Mucosa of stomach (tissue), 1 donor: Measurements from ENCODE around the gene ARMH2.
"Not testable (repeated sequence)": the region's sequence is repeated elsewhere in the genome, so short reads cannot be mapped to it uniquely, and the experiment has no call there.

ENCODE experiments used
- H3K27me3 ChIP-seq: one replicate; pipeline ENCODE4 v1.7.0; 2013; ENCODE audit warnings: mild to moderate bottlenecking, low read length; ENCODE audit not compliant: control insufficient read depth, insufficient read depth
- H3K36me3 ChIP-seq: one replicate; pipeline ENCODE4 v1.7.0; 2013; ENCODE audit warnings: low read length; ENCODE audit not compliant: control insufficient read depth, insufficient read depth
- H3K4me1 ChIP-seq: one replicate; pipeline ENCODE4 v1.7.0; 2013; ENCODE audit warnings: mild to moderate bottlenecking, low read length; ENCODE audit not compliant: control insufficient read depth, insufficient read depth
- H3K4me3 ChIP-seq: one replicate; pipeline ENCODE4 v1.7.0; 2013; ENCODE audit warnings: low read length
- H3K9ac ChIP-seq: one replicate; pipeline ENCODE4 v1.7.0; 2013; ENCODE audit warnings: mild to moderate bottlenecking, low read length, moderate library complexity
- H3K9me3 ChIP-seq: one replicate; pipeline ENCODE4 v1.7.0; 2013; ENCODE audit warnings: mild to moderate bottlenecking, low read length, moderate library complexity; ENCODE audit not compliant: control insufficient read depth
- donor health status: Pancreatic carcinoma.

Gene ARMH2

GRCh38 chr6:24775520-24776058 is 23.1 kb downstream of the ARMH2 start:
- Histone ChIP-seq H3K9ac (peak overlapping the region; percentile 63), H3K27me3 (no peaks in the 10 kb centered on the region), H3K4me1 (no peaks in the 10 kb centered on the region), H3K4me3 (peak overlapping the region; percentile 71), H3K36me3 (no peaks in the 10 kb centered on the region), H3K9me3 (no peaks in the 10 kb centered on the region)

DNA sequence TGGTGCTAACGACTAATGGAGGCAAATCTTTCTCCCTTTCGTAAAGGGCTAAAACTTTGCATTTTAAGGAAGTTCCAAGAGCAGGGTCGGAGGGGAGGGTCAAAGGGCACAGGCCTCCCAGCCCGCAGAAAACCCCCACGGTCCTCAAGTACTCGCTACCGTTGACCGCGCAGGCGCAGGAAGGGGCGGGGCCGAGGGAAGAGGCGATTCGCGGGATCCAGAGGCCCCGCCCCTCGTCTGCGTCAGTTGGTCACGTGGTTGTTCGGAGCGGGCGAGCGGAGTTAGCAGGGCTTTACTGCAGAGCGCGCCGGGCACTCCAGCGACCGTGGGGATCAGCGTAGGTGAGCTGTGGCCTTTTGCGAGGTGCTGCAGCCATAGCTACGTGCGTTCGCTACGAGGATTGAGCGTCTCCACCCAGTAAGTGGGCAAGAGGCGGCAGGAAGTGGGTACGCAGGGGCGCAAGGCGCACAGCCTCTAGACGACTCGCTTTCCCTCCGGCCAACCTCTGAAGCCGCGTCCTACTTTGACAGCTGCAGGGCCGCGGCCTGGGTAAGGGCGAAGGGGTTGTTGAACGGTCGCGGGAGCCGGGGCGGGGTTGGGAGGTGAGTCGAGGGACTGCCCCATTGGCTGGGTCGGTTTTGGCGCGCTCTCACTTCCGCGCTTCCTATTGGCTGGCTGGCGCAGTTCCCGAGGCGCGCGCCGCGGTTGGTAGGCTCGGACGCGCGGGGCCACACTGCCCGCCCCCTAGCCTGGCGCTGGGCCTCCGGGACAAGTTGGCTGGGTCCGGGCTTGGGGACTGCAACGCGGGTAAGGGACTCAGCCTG is 23.8 kb downstream of the ARMH2 start, which contains the start of gene GMNN:
Gene GMNN (plus strand): TSS at position 242 of the 824 bp plus-strand sequence. CDS start 2,310 bp downstream, outside the sequence.
- peak within 1 kb of the TSS; percentile 71 for H3K4me3 ChIP-seq
- H3K36me3 ChIP-seq = no peaks in the 10 kb centered on the region
- H3K9me3 ChIP-seq = no peaks in the 10 kb centered on the region
- H3K9ac ChIP-seq = peak within 1 kb of the TSS; percentile 63
- no peaks in the 10 kb centered on the region for H3K27me3 ChIP-seq
- H3K4me1 ChIP-seq = no peaks in the 10 kb centered on the region

- no peaks in the 10 kb centered on the region for H3K9me3 ChIP-seq
Measured at GRCh38 chr6:24768361-24768760, 30.4 kb downstream of the ARMH2 start.

GRCh38 chr6:24766680-24767462 is 31.8 kb downstream of the ARMH2 start:
- H3K4me3 ChIP-seq = no peak overlapping the region
- H3K4me1 ChIP-seq = peaks cover 23% of the 10 kb centered on the region
- H3K27me3 ChIP-seq = no peaks in the 10 kb centered on the region
- H3K9ac ChIP-seq = no peak overlapping the region
- H3K36me3 ChIP-seq = no peaks in the 10 kb centered on the region
- H3K9me3 ChIP-seq = no peaks in the 10 kb centered on the region

More at GRCh38 chr6:24768361-24768760, 30.4 kb downstream of the ARMH2 start:
- Histone ChIP-seq H3K36me3 (no peaks in the 10 kb centered on the region), H3K4me1 (peaks cover 22% of the 10 kb centered on the region), H3K4me3 (no peak overlapping the region), H3K9ac (no peak overlapping the region), H3K27me3 (no peaks in the 10 kb centered on the region)

DNA sequence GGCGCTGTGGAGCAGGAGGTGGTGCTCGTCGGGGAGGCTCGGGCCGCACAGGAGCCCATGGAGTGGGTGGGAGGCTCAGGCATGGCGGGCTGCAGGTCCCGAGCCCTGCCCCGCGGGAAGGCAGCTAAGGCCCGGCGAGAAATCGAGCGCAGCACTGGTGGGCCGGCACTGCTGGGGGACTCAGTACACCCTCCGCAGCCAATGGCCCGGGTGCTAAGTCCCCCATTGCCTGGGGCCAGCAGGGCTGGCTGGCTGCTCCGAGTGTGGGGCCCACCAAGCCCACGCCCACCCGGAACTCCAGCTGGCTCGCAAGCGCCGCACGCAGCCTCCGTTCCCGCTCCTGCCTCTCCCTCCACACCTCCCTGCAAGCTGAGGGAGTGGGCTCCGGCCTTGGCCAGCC is 32.7 kb downstream of the ARMH2 start:
- peaks cover 23% of the 10 kb centered on the region for H3K4me1 ChIP-seq
- H3K27me3 ChIP-seq, H3K36me3 ChIP-seq, H3K9ac ChIP-seq, H3K4me3 ChIP-seq, H3K9me3 ChIP-seq: not testable (repeated sequence)

DNA sequence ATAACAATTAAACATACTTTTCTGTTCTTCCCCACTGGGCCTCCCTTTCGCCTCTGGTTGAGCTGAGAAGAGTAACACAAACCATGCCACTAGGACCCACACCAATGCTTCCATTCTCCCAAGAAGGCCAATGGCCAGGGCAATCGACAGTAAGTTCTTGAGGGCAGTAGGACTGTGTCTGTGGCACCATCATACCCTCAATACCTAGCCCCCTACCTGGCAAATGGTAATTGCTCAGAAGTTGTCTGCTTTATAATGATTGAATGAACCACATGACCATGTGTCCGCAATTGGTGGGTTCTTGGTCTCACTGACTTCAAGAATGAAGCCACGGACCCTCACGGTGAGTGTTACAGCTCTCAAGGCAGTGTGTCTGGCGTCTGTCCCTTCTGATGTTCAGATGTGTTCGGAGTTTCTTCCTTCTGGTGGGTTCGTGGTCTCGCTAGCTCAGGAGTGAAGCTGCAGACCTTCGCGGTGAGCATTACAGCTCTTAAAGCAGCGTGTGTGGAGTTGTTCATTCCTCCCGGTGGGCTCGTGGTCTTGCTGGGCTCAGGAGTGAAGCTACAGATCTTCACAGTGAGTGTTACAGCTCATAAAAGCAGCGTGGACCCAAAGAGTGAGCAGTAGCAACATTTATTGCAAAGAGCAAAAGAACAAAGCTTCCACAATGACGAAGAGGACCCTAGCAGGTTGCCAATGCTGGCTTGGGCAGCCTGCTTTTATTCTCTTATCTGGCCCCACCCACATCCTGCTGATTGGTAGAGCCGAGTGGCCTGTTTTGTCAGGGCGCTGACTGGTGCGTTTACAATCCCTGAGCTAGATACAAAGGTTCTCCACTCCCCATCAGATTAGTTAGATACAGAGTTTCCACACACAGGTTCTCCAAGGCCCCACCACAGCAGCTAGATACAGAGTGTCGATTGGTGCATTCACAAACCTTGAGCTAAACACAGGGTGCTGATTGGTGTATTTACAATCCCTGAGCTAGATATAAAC is 33.6 kb downstream of the ARMH2 start:
- H3K36me3 ChIP-seq, H3K4me3 ChIP-seq, H3K9ac ChIP-seq, H3K9me3 ChIP-seq, H3K27me3 ChIP-seq: not testable (repeated sequence)
- peaks cover 23% of the 10 kb centered on the region for H3K4me1 ChIP-seq

DNA sequence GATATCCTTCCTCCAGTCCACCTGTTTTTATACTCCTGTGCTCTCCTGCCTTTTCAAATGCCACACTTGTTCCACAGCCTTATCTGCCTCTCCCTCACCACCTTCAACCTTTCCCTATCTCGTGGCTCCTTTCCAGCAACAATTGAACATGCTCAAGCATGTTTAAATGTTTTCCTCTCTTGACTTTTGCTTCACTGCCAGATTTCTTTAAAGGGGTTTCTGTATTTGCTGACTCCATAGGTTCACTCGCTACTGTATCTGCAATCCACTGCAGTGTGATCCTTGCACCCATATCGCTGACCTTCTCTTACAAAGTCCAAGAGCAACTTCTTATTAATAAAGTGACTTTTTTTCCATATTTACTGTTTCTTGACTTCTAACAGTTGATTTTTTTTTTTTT is 35.1 kb downstream of the ARMH2 start:
- no peaks in the 10 kb centered on the region for H3K9me3 ChIP-seq
- H3K27me3 ChIP-seq = no peaks in the 10 kb centered on the region
- H3K36me3 ChIP-seq = no peaks in the 10 kb centered on the region
- H3K9ac ChIP-seq = no peak overlapping the region
- H3K4me3 ChIP-seq = no peak overlapping the region
- peaks cover 23% of the 10 kb centered on the region for H3K4me1 ChIP-seq

DNA sequence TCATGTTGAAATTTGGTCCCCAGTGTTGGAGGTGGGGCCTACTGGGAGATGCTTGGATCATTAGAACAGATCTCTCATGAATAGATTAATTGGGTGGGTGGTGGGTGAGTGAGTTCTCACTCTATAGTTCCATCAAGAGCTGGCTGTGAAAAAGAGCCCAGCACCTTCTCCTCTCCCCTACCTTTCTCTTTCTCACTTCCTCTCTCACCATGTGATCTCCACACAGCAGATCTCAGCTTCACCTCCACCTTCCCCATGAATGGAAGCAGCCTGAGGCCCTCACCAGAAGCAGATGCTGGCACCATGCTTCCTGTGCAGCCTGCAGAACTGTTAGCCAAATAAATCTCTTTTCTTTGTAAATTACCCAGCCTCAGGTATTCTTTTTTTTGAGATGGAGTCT is 36.9 kb downstream of the ARMH2 start:
- Histone ChIP-seq H3K36me3 (no peaks in the 10 kb centered on the region), H3K9me3 (no peaks in the 10 kb centered on the region), H3K9ac (no peak overlapping the region), H3K4me3 (no peak overlapping the region), H3K27me3 (no peaks in the 10 kb centered on the region), H3K4me1 (peaks cover 23% of the 10 kb centered on the region)

GRCh38 chr6:24761193-24761835 is 37.4 kb downstream of the ARMH2 start:
- Histone ChIP-seq H3K9ac (no peak overlapping the region), H3K4me3 (no peak overlapping the region), H3K36me3 (no peaks in the 10 kb centered on the region), H3K9me3 (no peaks in the 10 kb centered on the region), H3K4me1 (peaks cover 21% of the 10 kb centered on the region), H3K27me3 (no peaks in the 10 kb centered on the region)

GRCh38 chr6:24760210-24760609 is 38.5 kb downstream of the ARMH2 start:
- no peaks in the 10 kb centered on the region for H3K27me3 ChIP-seq
- no peak overlapping the region for H3K9ac ChIP-seq
- H3K36me3 ChIP-seq = no peaks in the 10 kb centered on the region
- no peak overlapping the region for H3K4me3 ChIP-seq
- H3K4me1 ChIP-seq = peaks cover 20% of the 10 kb centered on the region
- no peaks in the 10 kb centered on the region for H3K9me3 ChIP-seq

DNA sequence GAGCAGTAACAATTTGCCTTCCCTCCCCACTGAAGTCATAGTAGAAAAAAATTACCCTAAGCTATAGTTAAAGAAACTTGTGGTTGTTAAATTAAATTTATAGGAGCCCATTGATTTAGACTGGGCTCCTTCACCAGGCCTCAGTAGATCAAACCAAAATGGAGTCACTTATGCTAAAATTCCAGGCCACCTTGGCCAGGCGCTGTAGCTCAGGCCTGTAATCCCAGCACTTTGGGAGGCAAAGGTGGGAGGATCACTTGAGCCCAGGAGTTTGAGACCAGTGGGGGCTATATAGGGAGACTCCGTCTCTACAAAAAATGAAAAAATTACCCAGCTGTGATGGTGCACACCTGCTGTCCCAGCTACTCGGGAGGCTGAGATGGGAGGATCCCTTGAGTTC is 39.0 kb downstream of the ARMH2 start:
- H3K4me3 ChIP-seq = no peak overlapping the region
- no peaks in the 10 kb centered on the region for H3K9me3 ChIP-seq
- no peaks in the 10 kb centered on the region for H3K27me3 ChIP-seq
- peaks cover 16% of the 10 kb centered on the region for H3K4me1 ChIP-seq
- H3K36me3 ChIP-seq = no peaks in the 10 kb centered on the region
- H3K9ac ChIP-seq = no peak overlapping the region
